Measurements from ENCODE around the gene TFAP2B.

Gene TFAP2B

GRCh38 chr6:50848989-50849795, 30.5 kb downstream of the TFAP2B start:
- DNase-seq (ENCODE audit: low spot score) = no peak

DNA sequence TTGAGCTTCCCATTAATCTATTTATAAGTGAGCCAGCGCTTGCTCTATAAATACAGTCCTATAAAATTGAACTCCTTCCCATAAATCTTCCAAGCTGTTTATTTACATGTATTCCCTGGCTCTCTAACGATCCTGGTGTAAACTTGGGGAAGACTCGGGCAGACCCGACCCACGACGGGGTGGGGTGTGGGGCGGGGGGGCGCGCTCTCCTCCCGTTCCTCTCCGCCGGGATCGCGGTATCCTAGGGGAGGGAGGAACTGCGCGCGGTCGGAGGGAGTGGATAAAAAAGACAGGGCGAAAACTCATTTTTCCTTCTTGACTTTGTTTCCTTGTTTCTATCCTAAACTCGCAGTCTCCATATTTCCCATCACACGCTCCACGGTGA, 31.1 kb downstream of the TFAP2B start:
- no peak for DNase-seq (ENCODE audit: low spot score)

- DNase-seq (ENCODE audit: low spot score) = no peak
Measured at GRCh38 chr6:50850223-50851048, 31.8 kb downstream of the TFAP2B start.

DNA sequence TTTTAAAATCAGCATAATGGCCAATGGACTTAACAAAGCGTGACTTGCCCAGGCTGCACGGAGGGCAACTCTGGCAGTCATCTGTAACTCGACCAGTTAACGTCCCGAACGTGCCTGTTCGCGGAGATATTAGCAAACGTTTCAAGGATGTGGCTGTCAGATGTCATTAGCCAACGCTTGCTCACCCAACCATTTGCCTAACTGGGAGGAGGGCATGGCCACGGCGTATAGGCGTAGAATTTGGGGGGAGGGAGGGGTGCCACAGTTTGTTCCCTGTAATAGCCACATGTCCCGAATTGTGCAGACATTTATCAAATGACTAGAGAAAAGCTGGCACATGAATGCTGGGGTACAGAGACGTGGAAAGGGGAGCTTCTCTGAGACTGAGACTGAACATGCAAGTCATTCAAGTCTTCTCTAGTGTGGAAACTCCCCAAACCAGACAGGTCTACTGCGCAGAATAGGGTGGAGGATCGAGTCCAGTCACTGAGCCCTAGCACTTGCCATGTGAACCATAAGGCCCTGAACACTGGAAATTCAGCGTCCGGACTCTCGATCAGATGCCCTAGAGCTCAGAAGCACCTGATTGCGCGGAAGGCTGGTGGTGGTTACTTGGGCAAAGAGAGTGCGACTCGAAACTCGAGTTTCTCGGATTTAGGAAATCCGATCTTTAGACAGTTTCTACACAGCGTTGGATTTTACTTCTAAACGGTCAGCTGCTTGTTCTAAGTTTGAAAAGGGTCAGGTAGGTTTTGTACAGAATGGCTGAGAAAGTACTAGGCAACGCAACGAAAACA, 32.6 kb downstream of the TFAP2B start:
- DNase-seq (ENCODE audit: low spot score) = no peak

DNA sequence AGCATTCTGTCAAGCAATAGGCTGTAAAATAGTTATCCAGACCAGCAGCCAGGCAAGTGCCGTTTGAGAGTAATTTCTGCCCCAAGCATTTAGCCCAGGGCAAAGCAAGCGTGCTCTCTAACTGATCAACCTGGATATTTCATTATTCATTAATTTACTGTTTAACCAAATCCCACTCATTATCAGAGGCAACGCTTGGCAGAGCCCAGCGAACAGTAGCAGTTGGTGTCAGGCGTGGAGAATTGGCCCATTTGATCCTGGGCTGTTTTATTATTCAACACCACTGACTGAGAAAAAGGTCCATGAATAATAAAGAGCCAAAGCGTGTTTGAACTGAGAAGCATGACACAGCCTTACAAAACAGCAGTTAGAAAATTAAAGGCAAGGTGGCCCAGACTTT, 35.3 kb downstream of the TFAP2B start:
- DNase-seq (ENCODE audit: low spot score) = no peak

DNA sequence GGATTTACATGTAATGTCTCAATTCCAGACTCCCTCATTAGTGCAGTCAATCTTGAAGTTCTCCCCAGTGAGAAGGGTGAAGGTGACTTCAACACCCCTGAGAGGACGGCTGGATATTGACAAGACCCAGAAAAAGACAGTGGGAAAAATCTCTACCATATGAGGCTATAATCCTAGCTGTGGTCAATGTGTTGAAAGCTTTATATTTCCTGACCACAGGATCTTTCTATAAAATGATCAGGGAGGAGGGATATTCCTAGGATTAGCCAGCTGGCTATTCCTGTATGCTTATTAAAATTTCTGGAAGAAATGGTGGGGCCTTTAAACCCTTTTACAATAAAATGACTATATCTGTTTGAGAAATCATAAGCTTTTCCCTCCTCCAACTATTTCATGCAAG, 43.0 kb downstream of the TFAP2B start:
- DNase-seq (ENCODE audit: low spot score) = no peak

DNA sequence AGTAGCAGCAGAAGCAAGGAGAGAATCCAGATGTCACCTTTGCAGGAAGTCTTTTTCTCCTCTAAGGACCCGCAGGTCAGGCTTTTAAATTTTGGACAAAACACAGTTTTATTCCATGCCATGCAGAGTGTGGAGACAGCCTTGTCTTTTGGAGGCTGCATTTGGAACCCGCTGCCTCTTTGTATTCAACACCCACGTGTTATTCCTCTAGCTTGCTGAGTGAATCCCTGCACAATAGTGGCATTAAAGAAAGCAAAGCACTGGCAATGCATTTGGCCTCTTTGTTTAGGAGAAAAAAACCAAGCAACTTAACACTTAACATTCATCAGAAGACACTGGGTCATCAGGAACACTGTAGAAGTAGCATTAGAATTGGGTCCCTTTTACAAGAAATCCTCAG, 43.5 kb downstream of the TFAP2B start:
- no peak for DNase-seq (ENCODE audit: low spot score)

- no peak for DNase-seq (ENCODE audit: low spot score)
Measured at GRCh38 chr6:50864601-50865000, 45.9 kb downstream of the TFAP2B start.

DNA sequence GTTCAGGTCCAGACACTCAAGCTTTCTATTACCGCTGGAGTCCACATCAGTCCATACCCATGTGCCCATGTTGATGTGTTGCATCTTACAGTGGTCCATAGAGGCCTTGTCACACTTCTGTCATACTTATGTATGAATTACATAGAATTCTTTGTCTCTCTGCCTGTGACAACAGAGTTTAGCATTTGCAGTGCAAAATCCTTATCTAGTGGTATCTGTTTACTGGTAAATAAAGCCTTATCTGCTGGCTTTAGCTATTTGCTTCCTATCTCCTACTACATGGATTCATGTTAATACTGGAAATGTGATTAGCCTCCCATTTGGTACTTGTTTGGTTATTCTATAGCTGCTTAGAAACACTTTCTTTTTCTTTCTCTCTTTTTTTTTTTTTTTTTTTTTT, 49.8 kb downstream of the TFAP2B start:
- DNase-seq (ENCODE audit: low spot score) = no peak

GRCh38 chr6:50873167-50873566, 54.5 kb downstream of the TFAP2B start:
- no peak for DNase-seq (ENCODE audit: low spot score)

- no peak for DNase-seq (ENCODE audit: low spot score)
Measured at GRCh38 chr6:50884364-50884763, 65.7 kb downstream of the TFAP2B start.

- no peak for DNase-seq (ENCODE audit: low spot score)
Measured at GRCh38 chr6:50887112-50887511, 68.4 kb downstream of the TFAP2B start.

DNA sequence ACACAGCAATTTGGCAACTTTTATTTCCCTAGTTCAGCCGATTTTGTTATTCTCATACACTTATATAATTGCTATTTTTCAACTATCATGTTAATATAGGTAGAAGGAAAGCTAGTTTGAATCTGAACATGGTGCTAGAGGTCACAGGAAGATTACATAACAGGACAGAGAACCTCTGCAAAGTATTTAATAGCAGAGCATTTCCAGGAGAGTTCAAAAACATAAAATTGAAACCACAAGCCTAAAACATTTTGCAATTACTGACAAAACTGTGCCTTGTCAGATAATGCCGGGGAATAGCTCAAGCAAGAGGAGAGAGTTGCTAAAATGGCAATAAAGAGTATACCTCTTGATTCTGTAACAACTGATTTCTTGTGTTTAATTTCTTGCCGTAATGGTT, 70.8 kb downstream of the TFAP2B start:
- DNase-seq (ENCODE audit: low spot score) = no peak

DNA sequence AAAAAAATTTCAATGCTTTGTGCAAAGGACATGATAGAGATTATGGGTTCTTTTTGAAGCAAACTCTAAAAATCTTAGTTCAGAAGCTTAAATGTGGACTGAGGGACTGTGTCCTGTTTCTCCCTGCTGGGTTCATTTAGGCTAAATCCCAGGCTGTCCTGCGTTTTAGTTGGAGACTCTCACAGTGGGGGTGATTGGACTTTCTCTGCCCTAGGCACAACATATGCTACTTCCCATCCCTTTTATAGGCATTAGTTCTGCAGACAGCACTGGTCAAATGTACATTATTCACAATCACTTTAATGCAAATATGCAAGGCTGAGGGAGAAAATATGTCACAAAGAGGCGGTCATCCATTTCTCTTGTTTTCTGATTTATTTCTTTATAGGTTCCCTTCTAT, 71.3 kb downstream of the TFAP2B start:
- no peak for DNase-seq (ENCODE audit: low spot score)

DNA sequence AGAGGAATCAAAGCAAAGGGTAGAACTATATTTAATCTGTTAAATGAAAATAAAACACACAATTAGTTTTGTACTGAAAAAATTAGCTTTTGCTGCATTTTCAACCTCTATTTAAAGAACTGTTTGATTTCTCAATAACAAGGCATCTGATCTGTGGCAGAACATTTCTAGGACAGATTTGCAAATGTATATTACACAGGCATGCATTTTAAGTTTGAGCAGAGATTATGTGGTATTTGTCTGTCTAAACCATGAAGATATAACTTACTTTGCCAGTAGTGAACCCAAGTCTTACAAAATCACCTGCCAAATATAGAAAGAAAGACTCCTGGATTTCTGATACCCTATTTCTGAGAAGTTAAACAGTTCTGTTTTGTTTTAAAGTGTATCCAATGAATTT, 71.9 kb downstream of the TFAP2B start:
- no peak for DNase-seq (ENCODE audit: low spot score)

GRCh38 chr6:50891290-50891689, 72.6 kb downstream of the TFAP2B start:
- no peak for DNase-seq (ENCODE audit: low spot score)
